ENCODE data around the gene RBM42.
"Not testable (repeated sequence)": the region's sequence is repeated elsewhere in the genome, so short reads cannot be mapped to it uniquely, and the experiment has no call there.

Gene RBM42

DNA sequence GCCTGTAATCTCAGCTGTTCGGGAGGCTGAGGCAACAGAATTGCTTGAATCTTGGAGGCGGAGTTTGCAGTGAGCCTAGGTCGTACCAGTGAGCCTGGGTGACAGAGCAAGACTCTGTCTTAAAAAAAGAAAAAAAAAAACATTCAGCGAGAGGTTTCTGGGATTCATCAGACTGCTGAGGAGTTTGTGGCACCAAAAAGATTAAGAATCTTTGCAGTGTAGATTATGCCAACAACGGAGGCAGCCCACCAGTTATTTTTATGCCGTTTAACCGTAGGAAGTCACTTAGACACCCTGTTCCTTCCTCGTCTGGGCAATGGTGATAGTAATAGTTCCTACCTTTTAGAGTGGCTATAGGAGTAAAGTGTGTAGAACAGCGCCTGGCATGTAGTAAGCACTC, 21.7 kb downstream of the RBM42 start:
- no peak for DNase-seq (ENCODE audit: low spot score)

- DNase-seq (ENCODE audit: low spot score), result not testable (repeated sequence)
These were observed 26.0 kb downstream of the RBM42 start for GRCh38 chr19:35654828-35655227.

DNA sequence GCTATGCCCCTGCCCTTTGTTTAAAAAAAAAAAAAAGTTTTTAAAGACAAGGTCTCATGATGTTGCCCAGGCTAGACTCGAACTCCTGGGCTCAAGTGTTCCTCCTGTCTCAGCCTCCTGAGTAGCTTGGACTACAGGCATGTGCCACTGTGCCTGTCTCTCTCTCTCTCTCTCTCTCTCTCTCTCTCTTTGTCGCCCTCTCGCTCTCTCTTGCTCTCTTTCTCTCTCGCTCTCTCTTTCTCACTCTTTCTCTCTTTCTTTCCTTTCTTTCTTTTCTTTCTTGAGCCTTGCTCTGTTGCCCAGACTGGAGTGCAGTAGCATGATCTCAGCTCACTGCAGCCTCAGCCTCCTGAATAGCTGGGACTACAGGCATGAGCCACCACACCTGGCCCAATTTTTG, 26.8 kb downstream of the RBM42 start:
- no peak for DNase-seq (ENCODE audit: low spot score)

GRCh38 chr19:35656700-35657099, 27.9 kb downstream of the RBM42 start:
- no peak for DNase-seq (ENCODE audit: low spot score)

DNA sequence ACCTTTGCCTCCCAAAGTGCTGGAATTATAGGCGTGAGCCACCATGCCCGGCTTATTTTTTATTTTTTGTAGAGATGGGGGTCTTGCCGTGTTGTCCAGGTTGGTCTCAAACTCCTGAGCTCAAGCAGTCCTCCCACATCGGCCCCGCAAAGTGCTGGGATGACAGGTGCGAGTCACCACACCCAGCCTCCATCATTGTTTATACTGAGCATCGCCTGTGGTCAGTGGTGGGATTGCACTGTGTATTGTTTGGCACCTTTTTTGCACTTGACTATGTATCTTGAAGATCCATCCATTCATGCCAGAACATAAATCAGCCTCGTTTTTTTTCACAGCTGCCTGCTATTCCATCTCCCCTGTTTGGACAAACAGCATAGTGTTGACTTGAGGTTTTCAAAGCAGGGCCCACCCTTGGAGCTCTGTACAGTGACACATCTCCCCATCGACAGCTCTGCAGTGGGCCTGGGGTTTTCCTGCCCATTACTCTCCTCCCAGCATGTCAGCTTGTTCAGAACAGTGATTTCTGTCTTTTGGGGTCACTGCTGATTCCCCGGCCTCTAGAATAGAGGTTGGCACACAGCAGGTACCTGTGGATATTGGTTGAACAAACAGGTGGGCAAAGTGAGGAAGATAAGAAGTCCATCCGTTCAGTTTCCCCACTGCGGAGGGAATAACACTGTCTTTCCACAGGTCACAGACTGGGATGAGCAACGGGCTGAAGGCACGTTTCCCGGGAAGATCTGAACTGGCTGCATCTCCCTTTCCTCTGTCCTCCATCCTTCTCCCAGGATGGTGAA, 29.3 kb downstream of the RBM42 start:
- DNase-seq (ENCODE audit: low spot score), result peak; percentile 50

- no peak for DNase-seq (ENCODE audit: low spot score)
These were observed 33.1 kb downstream of the RBM42 start for GRCh38 chr19:35661995-35662340.

- DNase-seq (ENCODE audit: low spot score), result no peak
These were observed 35.1 kb downstream of the RBM42 start for GRCh38 chr19:35663981-35664380.

DNA sequence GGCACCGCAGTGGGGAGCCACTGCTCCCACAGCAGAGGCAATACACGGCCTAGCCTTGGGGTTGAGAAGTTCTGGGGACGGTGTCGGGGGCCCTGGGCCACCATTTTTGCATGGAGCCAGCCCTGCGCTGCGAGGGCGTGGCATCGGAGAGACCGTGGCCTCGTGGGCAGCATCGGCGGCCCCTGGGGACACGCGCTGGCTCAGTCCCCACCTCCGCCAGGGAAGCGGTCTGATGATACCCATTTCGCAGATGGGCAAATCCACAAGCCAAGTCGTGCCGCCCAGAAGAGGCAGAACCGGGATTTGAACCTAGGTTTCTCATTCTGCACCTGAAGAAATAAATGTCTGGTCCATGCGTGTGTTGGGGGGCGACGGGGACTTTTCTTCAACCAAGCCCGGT, 36.3 kb downstream of the RBM42 start:
- DNase-seq (ENCODE audit: low spot score), result no peak

DNA sequence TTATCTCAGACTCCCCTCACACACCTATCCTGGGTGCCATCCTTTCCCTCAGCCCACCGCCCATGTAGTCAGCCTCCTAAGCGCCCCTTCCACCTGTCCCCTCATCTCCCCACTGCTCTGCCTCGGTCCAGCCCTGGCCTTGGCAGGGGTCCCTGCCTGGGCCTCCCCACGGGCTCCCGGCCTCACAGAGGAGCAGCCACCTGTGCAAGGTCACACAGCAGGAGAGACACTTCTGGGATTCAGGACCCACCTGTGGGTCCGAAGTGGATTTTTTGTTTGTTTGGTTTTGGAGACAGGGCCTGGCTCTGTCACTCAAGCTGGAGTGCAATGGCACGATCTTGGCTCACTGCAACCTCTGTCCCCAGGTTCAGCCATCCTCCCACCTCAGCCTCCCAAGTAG, 36.8 kb downstream of the RBM42 start:
- no peak for DNase-seq (ENCODE audit: low spot score)

GRCh38 chr19:35666251-35666913, 37.5 kb downstream of the RBM42 start, which contains the start of gene UPK1A:
Gene UPK1A, plus strand, starts transcription at chr19:35666517. Its CDS starts 296 bp downstream, at chr19:35666813.
- no peak for DNase-seq (ENCODE audit: low spot score)

- no peak for DNase-seq (ENCODE audit: low spot score)
These were observed 40.7 kb downstream of the RBM42 start for GRCh38 chr19:35669566-35669965.

GRCh38 chr19:35669974-35670373, 41.1 kb downstream of the RBM42 start:
- DNase-seq (ENCODE audit: low spot score), result no peak

DNA sequence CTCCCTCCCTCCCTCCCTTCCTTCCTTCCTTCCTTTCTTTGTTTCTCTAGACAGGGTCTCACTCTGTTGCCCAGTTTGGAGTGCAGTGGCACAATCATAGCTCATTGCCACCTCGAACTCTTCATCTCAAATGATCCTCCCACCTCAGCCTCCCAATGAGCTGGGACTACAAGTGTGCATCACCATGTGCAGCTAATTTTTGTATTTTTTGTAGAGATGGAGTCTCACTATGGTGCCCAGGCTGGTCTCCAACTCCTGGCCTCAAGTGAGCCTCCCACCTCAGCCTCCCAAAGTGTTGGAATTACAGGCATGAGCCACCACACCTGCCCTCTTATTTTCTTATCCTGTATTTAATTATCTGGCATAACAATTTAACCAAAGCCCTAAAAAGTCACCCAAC, 41.9 kb downstream of the RBM42 start:
- no peak for DNase-seq (ENCODE audit: low spot score)

GRCh38 chr19:35671818-35672217, 43.0 kb downstream of the RBM42 start:
- DNase-seq (ENCODE audit: low spot score), result no peak

DNA sequence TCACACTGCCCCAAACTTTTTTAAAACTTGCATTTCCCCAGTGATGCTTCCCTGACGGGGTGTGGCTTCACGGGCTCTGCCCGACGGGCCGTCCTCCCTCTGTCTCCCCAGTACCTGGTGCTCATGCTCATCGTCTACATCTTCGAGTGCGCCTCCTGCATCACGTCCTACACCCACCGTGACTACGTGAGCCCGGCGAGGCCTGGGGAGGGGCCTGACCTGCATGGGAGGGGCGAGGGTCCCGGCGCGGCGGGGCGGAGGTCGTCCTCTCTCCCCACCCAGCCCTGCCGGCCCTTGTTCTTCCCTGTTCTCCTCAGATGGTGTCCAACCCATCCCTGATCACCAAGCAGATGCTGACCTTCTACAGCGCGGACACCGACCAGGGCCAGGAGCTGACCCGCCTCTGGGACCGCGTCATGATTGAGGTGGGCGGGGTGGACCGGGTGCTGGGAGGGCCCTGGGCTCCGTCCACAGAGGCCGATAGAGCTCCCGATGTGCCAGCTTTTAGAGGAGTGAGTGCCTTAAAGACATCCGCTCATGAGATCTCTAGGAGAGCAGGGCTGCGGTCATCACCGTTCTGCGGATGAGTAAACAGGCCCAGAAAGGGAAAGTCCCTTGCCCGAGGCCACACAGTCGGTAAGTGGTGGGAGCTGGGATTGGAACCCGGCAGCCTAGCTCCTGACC, 44.4 kb downstream of the RBM42 start:
- DNase-seq (ENCODE audit: low spot score), result no peak

DNA sequence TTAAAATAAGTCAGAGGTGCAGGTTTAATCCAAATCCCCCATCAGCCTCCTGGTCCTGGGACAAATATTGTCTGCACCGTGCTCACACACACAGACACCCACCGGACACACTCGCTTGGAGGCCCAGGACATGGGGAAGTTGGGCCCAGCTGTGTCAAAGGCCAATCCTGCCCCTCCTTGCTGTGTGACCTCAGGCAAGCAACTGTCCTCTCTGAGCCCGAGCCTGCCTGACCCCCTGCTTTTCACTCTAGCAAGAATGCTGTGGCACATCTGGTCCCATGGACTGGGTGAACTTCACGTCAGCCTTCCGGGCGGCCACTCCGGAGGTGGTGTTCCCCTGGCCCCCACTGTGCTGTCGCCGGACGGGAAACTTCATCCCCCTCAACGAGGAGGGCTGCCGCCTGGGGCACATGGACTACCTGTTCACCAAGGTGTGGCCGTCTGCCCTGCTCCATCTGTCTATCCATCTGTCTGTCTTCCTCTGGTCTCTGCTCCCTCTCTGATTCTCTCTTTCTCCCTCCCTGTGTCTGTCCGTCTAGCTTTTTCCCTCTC, 46.8 kb downstream of the RBM42 start:
- DNase-seq (ENCODE audit: low spot score), result no peak

Data from RKO (cell line).